MM.1S (cell line): Measurements from ENCODE around the gene ITGB3.

Experiments
- EZH2phosphoT487 ChIP-seq: fragments of 300-600 bp; sonication (generic); IDR thresholded peaks from 2 replicates; pipeline ENCODE4 v1.6.1; 2018; ENCODE audit warnings: antibody characterized with exemption, low read length
- TF ChIP-seq, protein P1 (sequence below): fragments of 300-600 bp; sonication (generic); IDR thresholded peaks from 2 replicates; pipeline ENCODE4 v1.5.1; 2016; ENCODE audit warnings: antibody characterized with exemption, low read length, mixed read lengths

DNA sequence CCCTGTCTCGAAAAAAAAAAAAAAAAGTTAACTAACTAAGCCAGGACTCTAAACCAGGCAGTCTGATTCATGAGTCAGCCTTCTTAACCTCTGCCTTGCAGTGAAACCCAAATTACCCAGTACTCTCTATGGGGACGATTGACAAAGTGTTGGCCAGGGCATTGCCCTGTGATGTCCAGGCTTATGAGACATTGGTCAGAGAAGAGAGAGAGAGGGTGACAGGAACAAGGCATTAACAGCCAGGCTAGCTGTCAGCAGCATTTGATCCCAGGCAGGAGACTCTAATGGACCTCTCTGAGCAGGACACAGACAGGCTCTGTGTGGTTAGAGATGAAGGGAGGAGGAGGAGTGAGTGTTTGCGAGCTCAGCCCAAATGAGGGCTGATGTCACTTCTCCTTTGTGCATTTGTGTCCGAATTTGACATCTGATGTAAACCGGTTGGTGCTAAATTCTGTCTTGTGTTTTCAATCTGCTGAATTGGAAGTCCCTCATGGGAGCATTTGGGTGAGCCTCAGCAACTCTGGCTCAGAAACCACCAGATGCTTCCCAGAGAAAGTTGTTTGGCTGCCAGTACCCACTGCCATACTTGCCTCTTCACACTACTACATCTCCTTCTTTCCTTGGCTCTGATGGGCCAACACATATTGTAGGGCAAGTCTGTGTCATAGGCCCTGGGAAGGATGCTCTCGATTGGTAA lies 48.8 kb upstream of the ITGB3 start:
- TF ChIP-seq, protein P1, sequence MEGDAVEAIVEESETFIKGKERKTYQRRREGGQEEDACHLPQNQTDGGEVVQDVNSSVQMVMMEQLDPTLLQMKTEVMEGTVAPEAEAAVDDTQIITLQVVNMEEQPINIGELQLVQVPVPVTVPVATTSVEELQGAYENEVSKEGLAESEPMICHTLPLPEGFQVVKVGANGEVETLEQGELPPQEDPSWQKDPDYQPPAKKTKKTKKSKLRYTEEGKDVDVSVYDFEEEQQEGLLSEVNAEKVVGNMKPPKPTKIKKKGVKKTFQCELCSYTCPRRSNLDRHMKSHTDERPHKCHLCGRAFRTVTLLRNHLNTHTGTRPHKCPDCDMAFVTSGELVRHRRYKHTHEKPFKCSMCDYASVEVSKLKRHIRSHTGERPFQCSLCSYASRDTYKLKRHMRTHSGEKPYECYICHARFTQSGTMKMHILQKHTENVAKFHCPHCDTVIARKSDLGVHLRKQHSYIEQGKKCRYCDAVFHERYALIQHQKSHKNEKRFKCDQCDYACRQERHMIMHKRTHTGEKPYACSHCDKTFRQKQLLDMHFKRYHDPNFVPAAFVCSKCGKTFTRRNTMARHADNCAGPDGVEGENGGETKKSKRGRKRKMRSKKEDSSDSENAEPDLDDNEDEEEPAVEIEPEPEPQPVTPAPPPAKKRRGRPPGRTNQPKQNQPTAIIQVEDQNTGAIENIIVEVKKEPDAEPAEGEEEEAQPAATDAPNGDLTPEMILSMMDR: no peak
- TF ChIP-seq EZH2phosphoT487: no peak
